Measurements from ENCODE around the gene WDR46.

Gene WDR46

DNA sequence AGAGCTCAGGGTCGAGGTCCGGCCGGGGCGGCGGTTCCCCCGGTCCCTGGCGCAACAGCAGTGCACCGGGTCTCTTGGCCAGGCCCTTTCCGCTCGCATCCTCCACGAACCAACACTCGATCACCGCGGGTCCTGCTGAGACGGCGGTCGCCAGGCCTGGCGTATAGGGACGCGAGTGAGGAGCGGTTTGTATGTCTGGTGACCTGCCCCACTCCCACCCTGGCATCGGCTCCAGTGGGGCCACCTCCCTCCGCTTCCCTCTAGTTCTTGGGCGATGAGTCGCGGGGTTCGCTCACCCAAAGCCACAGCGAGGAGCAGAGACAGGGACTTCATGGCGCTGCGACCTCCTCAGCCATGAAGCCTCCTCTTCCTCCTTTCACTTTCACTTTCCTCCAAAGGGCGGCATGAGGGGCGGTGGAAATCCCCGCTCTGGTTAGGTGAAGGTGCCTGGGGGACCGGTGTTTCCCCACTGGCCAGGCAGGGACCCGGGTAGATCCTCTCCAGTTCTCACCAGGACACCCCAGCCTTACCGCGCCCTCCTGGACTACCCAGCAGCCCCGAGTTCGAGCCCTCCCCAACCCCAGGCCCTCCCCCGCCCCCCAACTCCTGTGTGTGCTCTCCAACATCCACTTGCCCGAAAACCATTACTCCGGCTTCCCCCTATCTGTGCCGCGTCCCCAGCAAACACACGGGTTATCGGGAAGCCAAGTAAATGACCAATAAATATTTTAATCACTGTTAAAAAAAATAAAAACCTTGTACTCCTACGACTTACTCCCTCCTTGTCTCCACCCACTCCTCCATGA lies 24.9 kb upstream of the WDR46 start, which contains the start of gene TAPBP:
Gene TAPBP (minus strand): TSS at position 370 of the 806 bp plus-strand sequence. CDS start 37 bp downstream, at position 333.
- peak; percentile 79 for DNase-seq

DNA sequence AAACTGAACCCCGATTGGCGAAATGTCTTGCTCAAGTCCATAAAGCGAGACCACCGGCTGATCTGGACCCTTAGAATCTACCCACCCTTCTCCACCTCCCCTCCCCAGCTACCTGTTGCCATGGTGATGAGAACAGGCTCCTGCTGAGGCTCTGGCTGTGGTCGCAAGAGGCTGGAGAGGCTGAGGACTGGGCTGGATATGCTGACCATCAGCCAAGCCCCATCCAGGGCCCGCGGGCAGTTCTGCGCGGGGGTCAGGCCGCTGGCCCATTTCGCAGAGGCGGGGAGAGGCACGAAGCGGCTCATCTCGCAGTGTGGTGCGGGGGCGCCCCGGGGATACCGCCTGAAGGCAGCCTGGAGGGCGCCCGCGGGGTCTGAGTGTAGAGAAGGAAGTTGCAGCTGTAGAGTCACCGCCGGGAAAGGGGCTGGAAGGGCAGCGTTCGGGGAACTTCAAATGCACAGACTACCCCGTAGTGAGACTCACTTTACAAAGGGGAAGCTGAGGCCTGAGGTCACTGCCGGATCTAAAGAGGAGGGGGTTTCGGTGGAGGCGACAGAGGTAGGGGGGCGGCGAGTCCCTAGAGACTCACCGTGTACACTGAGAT lies 24.2 kb upstream of the WDR46 start:
- DNase-seq = peak; percentile 47

DNA sequence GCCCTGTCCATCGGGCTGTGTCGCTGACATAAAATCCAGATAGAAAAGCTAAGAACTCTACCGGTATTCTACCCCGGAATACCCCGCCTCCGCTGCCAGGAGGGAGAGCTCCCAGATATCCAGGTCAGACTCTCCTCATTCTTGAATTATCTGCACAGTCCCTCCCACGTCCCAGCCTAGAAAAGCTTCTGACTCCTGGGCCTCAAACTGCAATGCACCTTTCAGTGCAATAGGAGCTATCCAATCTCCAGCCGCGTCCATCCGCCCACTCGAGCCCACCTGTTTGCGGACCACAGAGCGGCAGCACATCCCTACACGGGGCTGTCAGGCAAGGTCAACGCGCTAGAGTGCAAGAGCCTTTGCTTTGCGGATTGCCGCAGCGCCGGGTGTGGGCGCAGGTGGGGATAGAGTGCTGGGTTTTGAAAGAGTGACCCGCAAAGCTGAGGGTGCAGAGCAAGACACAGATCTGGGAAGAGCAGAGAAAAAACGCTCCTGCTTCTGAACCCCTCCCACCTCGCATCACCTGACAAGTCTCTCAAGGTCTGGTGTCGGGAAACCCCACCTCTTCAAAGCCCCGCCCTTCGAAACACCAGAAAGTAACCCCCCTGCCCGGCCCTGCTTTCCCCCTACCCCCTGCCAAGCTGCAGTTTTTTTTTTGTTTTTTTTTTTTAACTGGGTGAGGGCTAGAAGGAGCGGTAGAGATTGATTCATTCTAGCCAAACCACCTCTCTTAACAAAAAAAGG lies 23.5 kb upstream of the WDR46 start:
- DNase-seq = peak; percentile 69

DNA sequence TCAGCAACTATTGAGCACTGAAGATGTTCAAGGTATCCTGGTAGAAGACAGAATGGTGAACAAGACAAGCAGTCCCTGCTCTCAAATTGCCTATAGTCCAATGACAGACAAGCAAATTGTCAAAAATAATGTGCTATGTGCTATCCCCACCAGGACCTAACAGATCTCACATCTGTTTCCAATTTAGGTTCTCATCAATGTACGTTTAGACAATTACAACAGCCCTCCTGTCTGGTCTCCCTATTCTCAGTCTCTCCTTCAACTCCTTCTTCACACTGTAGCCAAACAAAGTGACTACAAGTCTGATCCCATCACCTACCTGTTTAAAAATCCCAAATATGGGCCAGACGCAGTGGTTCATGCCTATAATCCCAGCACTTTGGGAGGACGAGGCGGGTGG lies 17.3 kb upstream of the WDR46 start:
- DNase-seq = no peak

DNA sequence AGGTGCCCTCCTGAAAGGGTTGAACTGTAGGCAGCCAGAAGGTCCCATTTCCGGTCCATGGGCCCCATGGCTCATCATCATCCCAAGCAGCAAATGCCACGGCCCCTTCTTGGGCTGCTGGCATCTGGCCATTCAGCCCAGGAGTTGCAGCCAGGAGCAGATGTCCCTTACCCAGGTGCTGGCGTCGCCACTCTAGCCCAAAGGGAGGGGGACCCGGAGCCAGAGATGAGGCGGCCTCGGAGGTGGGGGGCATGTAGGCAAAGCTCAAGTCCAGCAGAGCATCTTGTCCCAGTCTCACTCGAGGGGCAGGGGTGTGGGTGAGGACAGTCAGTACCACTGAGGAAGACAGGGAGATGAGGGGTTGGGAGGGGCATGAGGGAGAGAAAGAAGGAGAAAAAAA lies 16.0 kb upstream of the WDR46 start:
- DNase-seq = no peak

DNA sequence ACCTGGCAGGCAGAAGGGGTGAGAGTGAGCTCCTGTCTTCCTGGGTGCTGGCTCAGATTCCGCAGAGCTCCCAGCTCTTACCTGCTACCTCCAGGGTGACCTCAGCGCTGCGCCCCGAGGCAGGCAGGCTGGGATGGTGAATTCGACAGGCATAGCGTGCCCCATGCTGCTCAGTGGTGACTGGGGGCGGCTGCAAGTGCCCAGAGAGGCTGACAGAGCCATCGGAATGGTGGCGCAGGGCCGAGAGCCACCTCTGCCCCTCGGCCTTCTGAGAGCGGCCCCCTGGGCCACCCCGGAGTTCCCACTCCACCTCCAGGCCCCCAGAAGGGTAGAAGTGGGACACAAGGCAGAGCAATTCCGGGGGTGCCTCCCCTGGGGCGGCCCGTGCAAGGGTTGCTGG lies 15.2 kb upstream of the WDR46 start:
- no peak for DNase-seq

DNA sequence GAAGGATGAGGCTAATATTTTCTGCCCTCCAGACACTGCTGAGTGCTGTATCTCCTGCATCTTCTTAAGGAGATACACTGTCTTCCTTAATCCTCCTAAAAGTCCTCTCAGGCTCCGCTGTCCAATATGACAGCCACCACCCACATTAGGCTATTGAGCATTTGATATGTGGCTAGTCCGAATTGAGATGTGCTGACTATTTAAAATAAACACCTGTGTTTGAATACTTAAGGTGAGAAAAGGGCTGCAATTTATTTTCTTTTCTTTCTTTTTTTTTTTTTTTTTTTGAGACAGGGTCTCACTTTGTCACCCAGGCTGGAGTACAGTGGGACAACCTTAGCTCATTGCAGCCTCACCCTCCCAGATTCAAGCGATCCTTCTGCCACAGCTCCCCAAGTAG lies 12.8 kb upstream of the WDR46 start:
- no peak for DNase-seq

DNA sequence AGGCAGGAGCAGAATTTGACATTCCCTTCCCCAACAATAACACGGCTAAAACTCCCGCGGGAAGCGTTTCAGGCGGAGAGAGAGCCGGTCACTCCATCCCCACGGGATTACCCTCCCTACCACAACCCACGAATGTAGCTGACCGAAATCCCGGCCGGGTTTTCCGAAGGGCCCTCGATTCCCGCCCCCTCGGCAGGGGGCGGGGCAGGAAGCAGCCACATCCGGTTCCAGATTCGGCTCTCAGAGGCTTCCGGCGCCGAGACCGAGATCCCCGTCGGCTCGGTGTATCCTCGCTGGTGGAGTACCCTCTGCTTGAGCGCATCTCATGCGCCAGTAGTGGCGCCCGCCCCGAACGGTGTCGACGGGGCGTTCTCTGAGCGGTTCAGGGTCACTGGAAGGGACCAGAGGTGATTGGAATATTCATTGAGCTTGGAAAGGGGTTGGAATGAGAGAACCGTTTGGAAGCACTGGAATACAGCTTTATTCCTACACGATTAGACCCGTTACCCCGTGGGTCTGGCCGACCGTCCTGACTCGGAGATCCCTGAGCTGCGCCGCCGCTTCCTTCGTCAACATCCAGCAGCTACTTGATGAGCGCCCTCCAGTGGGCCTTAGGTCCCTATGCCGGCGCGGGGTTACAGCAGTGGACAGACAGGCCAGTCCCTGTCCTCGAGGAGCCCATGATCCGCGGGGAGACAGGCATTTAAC lies 10.4 kb upstream of the WDR46 start:
- peak; percentile 95 for DNase-seq

DNA sequence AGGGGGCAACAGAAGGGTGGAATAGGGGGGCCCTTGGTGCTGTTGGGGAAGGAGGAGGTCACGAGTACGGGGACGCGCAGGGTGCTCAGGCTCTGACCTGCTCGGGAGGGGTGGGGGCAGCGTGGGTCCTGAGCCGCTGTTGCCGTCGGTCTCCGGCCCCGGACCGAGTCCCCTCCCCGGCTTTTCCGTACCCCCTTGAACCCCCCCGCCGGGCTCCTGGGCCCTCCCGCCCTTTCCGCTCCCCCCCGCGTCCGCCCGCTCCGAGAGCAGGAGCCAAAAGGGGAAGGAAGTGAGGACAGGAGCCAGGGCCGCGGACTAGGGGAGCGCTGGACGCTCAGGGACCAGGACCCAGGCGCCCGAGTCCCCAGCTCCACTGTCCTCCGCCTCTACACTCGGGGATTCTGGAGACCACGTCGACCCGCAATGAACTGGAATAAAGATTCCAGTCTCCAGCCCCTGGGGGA lies 9.8 kb upstream of the WDR46 start, which contains the start of gene RGL2:
Gene RGL2 (minus strand): TSS at position 170 of the 464 bp plus-strand sequence. CDS start 332 bp downstream, outside the sequence.
- peak; percentile 72 for DNase-seq

DNA sequence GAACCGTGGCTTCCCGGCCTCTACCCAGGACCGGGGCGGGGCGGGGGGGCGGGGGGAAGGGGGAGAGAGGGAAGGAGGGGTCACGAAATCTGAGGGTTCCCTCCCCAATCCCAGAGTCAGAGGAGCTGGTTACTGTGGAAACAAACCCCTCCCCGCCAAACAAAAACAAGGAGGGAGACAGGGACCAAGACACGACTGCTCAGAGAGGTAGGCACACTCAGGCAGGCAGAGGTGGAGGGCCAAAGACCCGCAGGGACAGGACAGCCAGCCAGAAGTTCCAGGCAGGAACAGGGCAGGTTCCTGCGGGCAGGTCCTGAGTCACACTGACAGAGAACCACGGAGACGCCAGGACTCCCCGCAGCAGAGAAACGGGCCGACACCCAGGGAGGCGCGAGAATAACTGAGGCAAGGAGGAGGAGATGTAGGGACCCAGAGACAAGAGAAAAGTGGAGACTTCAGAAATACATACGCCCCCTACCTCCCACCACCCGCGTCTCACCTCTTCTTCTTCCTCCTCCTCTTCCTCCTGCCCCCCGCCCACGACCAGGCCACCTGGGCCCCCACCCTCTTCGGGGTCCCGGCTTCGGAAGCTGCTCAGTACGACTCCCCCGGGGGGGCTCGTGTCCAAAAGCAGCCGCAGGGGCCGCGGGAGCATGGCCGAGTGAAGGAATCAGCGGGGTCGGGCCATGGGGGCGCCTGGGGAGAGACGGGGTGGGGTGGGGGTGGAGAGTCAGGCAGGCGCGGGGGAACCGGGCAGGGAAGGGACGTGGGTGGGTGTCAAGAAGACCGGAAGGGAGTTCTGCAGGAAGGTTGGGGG lies 9.1 kb upstream of the WDR46 start:
- peak; percentile 93 for DNase-seq

DNA sequence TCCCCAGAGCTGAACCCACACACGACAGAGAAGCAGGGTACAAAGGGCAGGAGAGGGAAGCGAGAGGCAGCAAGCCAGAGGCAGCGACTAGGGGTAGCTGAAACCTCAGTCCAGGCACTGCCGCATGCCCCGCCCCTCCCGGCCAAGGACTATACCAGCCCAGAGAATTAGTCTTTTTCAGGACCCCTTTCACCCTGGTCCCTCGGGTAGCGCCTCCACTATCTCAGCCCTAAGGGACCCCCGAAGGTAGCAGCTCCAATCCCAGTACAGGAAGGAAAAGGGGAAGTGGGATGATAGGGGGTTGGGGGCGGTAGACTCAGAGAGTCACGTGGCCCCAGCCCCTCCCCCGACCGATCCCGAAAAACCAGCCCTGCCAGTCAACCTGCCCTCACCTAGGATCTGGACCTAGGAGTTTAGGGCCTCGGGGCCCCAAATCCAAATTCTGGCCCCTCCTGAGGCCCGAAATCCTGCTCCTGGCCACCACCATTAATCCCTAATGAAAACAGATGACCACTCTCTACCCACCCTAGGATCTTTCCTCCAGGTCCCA lies 8.4 kb upstream of the WDR46 start:
- peak; percentile 40 for DNase-seq

DNA sequence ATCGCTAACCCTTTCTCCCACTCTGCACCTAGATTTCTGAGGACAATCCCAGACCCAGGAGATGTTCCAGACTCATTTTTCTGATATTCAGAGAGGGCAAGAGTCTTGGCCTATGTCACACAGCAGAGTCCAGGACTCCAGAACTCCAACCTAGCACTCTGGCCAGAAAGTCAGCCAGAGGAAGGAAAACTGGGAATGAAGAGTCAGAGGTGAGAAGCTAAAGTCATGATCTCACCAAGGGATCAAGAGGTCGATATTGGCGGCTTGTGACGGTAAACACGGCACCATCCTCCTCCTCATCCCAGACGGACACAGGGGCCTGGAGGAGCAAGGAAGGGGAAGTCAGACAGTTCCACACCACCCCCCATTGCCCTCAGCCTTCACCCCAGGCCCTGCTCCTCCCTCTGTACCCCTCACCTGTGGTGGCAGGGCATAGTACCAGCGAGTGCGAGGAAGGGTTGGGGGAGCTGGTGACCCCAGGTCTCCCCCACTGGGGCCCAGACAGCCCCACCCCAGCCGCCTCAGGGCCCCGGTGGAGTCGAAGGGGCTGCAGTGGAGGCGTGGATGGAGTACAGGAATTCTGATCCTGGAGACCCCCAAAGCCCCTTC lies 7.9 kb upstream of the WDR46 start:
- no peak for DNase-seq

DNA sequence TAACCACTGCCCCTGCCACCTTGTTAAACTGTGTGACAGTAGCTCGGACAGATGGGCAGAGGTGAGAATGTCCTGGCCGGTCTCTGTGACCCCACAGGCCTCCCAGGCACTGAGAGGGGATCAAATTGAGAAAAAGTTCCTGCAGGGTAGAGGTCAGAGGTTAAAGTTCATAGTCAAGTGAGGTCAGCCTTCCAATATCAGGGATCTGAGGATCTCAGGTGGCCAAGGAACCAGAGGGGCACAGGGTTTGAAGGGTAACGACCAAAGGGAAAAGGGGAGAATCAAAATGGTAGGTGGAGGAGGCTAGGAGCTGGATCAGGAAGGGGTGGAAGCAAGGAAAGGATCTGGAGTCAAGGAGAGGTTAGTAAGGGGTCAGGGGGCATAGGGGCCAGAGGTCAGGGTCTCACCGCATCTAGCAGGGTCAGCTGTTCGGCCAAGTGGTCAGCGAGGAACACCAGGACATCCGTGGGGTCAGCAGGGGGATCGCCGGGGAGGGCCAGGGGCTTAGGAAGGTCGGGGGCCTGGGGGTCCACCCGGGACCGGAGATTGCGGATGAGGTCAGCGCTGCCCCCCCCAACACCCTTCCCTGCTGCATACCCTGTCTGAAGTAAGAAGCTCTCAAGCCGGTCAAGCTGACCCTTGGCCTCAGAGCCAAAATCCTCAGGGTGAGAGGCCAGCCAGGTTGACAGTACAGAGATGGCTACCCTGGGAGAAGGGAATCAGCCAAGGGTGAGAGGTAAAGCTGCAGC lies 6.8 kb upstream of the WDR46 start:
- no peak for DNase-seq

DNA sequence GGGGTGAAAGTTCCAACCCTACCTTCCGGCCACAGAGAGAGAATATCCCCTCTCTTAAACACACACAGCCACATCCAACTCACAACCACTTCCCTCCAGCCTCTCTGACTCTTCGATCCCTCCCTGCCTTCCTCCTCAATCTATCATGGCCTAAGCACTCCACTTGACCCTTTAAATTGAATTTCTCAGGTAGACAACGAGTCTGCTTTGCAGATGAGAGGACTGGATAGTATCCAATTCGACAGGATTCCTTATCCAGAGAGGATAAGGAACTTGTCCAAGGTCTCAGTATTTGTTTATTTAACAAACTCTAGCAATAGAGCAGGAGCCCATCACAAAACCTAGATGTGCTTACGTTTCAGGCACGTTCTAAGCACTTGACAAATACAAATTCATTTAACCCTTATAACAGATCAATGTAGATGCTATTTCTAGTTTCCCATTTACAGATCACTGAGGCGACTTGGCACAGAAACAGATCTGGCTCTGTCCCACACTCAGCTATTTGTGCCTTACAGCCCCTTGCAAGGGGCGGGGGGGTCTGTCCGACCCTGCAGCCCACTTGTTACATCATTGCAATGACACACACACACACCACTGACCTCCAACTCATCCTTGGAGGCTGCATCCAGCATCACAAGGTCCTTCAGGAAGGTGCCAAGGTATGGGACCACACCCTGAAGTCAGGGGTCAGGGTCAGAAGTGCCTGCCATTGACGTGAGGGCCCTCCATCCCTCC lies 5.2 kb upstream of the WDR46 start:
- no peak for DNase-seq

DNA sequence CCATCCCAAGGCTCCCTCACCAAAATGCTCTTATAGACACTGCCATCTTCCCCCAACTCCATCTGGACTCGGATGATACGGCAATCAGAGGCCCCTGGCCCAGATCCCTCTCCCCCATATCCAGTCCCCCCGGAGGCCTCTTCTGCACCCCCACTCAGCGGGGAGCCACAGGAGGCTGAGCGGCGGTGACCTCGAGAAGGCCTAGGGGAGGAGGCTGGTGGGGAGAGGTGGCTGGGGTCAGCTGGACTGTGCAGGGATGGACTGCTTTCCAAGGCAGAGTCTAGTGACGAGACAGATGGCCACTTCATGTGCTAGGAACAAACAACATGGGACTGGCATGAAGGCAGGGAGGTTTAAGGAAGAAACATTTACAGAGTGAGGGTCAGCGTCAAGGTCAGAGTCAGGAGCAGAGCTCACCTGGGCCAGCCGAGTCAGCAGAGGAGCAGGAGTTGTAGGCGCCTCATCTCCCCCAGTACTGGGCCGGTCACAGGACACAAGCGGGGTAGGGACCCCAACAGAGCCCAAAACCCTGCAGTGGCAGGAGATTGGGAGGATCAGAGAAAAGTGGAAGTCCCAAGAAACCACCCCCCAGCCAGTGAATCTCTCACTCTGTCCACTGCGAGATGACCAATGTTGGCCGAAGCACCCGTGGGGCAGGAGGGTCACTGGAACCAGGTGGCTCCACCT lies 4.1 kb upstream of the WDR46 start:
- no peak for DNase-seq

DNA sequence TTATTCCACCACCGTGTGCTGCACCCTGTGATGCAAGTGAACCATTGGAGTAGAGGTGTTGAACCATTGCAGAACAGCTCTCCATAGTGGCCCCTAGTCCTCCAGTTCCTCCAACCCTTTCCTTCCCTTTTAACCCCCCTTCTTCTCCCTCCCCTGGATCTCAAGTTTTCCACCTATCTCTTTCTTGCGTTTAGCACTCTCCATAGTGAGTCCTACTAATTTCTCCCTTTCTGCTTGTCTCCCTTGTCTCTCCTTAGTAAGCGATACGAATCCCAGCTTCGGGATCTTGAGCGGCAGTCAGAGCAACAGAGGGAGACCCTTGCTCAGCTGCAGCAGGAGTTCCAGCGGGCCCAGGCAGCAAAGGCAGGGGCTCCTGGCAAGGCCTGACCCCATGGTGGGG lies 1.4 kb upstream of the WDR46 start:
- DNase-seq = no peak

DNA sequence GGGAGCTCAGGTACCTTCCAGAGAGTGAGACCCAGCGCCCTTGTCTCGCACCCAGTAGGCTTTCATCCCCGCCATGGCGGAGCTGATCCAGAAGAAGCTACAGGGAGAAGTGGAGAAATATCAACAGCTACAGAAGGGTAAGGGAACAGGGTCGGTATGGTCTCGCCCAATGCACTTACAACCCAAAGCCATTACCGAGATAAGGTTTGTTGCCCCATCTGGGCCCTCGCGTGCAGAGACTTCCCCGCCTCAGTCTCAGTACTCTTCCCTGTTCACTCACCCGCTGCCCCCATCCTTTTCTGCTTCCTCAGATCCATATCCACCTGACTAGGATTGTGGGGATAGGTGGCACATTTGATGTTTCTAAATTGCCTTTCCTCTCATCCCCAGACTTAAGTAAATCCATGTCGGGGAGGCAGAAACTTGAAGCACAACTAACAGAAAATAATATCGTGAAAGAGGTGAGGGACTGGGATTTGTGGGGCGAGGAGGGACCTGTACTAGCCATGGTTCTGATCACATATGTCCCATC lies 811 bp upstream of the WDR46 start:
- no peak for DNase-seq

DNA sequence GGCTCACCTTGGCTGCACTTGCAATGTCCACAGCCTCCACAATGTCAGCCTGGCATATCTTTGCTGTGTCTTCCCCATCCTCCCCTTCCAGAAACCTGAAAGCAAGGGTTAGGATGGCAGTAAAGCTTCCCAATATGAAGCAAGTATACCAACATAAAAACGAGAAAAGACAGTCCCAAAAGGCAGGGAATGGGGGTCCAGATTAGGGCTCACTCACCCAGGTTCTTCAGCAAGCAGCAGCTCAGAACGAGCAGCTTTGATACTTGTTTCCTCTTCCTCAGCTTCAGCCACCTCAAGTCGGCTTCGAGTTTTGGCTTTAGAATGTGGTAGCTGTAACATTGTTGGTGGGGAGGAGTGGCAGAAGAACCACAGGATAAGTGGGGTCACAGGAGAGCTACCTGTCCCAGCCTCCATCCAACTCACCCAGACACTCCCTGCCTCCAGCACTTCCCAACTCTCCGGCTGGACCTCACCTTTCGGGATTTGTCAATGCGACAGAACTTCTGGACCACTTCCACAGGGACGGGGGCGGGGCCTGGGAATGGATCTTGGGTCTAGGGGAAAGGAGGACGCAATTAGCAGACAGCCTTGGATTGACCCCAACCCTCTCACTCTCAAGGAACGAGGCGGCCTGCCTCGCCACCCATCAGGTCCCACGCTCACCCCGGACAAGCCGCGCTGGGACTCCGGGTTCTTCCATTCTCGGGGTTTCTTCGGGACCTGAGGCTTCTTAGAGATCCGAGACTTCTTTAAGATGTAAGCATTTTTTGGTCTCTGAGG lies 708 bp downstream of the WDR46 start:
- no peak for DNase-seq

Measured in EL (cell line).